AG08396 (cell line): Measurements from ENCODE around the gene NRAP.

Experiments used
- DNase-seq: peaks from one replicate; pipeline ENCODE4 v3.0.0; 2012; ENCODE audit warnings: low spot score, mixed read lengths

The NRAP gene, protein sequence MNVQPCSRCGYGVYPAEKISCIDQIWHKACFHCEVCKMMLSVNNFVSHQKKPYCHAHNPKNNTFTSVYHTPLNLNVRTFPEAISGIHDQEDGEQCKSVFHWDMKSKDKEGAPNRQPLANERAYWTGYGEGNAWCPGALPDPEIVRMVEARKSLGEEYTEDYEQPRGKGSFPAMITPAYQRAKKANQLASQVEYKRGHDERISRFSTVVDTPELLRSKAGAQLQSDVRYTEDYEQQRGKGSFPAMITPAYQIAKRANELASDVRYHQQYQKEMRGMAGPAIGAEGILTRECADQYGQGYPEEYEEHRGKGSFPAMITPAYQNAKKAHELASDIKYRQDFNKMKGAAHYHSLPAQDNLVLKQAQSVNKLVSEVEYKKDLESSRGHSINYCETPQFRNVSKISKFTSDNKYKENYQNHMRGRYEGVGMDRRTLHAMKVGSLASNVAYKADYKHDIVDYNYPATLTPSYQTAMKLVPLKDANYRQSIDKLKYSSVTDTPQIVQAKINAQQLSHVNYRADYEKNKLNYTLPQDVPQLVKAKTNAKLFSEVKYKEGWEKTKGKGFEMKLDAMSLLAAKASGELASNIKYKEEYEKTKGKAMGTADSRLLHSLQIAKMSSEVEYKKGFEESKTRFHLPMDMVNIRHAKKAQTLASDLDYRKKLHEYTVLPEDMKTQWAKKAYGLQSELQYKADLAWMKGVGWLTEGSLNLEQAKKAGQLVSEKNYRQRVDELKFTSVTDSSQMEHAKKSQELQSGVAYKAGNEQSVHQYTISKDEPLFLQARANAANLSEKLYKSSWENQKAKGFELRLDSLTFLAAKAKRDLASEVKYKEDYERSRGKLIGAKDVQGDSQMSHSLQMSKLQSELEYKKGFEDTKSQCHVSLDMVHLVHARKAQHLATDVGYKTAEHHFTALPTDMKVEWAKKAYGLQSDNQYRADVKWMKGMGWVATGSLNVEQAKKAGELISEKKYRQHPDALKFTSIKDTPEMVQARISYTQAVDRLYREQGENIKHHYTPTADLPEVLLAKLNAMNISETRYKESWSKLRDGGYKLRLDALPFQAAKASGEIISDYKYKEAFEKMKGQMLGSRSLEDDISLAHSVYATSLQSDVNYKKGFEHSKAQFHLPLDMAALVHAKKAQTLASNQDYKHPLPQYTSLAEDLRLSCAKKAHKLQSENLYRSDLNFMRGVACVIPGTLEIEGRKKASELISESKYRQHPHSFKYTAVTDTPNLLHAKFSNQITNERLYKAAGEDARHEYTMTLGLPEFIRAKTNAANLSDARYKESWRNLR (N-terminal part only)

GRCh38 chr10:113663908-113664307 is at the start of gene NRAP:
Gene NRAP, minus strand, starts transcription at chr10:113664041. Its CDS starts 159 bp downstream, at chr10:113663882.
- DNase-seq: no peak

- DNase-seq: no peak
These were observed 49.8 kb upstream of the NRAP start for GRCh38 chr10:113713640-113713982.

DNA sequence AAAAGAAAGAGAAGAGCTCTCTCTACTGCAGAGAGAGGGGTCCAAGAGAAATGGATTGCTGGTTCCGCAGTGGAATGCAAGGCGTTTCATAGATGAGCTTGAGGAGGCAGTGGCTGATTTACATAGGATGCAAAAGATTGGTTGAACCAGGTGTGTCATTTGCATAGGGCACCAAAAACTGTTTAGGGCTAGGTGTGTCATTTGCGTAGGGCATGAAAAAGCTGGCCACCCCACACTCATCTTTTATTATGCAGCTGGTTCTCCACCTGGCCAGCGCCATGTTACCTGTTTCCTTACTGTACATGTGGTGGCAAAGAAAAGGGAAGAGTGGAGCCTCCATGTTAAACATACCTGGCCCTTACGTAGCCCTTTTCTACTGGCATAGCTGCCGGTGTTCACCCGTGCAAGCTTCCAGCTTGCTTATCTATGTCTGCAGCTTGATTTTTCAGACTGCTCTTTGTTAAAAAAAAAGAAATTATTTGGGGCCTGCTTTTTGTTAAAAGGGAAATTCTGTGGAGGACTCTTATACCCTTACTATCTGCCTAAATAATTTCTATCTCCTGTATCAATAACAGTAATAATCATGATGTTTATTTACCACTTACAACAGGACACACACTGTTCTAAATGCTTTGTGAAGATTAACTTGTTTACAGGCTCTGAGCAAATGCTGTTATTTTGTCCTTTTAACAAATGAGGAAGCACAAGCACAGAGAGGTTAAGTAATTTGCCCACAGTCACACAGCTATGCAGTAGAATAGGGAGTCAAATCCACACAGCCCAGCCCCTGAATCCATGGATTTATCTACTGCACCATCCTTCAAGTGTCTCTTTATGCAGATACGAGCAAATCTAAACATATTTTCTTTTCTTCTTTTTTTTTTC is 49.2 kb upstream of the NRAP start:
- no peak for DNase-seq

DNA sequence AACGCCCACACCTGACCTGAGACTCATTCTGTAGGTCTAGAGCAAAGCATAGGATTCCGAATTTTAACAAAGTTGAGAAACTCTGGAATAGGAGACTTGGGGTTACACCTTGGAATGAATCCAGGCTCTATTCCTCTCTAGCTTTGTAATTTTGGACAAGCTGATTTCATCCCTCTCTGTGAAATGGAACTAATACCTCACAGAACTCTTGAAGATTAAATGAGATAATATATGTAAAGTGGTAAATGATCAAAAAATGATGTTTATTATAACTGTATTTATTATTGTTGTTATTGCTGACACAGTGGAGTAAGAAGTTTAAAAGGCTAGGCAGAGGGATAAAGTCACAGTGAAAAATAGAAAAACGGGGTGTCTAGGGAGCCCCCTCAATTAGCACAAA is 48.2 kb upstream of the NRAP start:
- DNase-seq: no peak

GRCh38 chr10:113711142-113711541 is 47.3 kb upstream of the NRAP start:
- DNase-seq: no peak

GRCh38 chr10:113709221-113709838 is 45.5 kb upstream of the NRAP start:
- peak; percentile 67 for DNase-seq

GRCh38 chr10:113708640-113709039 is 44.8 kb upstream of the NRAP start:
- DNase-seq: no peak

DNA sequence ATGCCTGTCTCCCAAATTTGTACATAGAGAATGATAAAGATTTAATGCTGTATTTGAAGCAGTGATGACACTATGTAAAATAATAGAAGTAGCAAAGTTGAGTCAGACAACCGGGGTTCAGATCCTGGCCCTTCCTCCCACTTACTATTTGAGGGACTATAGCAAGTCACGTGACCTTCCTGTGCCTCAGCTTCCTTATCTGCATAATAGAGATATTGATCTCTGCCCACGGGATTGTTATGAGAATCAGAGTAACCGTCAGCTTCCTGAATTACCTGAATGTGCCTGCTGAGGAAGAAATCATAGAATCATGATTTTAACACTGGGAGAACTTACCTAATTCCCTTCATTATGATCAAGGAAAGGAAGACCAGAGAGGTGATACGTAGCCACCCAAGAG is 42.8 kb upstream of the NRAP start:
- DNase-seq: no peak

- no peak for DNase-seq
These were observed 41.5 kb upstream of the NRAP start for GRCh38 chr10:113705344-113705652.

- peak; percentile 22 for DNase-seq
These were observed 40.9 kb upstream of the NRAP start for GRCh38 chr10:113704637-113705343.

DNA sequence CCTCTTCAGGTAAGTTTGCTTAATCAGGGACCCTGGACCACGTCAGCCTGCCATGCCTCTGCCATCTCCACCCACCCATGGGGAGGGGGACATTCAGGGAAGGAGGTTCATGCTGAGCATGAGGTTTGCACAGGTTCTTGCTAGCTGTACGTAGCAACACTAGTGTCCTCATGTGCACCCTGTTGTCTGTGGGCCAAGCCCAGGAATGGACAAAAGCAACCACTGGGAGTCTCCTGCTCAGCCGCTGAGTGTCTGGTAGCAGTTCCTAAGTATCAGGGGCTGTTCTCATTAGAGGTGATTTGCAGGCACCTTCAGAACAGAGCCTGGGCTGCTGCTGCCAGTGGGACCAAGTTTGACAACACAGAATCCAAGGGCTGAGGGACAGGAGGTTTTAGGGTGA is 33.8 kb upstream of the NRAP start:
- DNase-seq: no peak

DNA sequence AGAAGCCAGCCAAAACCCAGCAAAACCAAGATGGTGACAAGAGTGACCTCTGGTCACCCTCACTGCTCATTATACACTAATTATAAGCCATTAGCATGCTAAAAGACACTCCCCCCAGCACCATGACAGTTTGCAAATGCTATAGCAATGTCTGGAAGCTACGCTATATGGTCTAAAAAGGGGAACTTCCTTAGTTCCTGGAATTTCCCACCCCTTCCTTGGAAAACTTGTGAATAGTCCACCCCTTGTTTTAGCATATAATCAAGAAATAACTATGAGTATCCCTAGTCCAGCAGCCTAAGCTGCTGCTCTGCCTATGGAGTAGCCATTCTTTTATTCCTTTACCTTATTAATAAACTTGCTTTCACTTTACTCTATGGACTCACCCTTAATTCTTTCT is 31.9 kb upstream of the NRAP start:
- no peak for DNase-seq

- no peak for DNase-seq
These were observed 29.5 kb upstream of the NRAP start for GRCh38 chr10:113693348-113693747.

DNA sequence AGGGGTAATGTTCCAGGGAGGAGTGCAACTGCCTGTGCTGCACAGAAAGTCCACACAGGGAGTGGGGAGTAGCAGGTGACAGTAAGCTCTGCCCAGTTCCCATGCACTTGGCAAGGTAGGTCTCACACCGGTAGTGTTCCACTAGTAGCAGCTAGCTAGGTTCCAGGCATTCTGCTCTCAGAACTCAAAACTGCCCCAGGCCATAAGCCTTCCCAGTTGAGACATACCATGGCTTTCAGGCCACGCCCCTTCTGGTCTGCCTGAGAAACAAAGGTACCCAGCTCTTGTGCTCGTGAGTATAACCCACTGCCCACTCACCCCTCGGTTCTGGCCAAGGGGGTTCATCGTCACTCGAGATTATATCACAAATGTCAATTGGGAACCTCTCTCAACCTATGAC is 28.4 kb upstream of the NRAP start:
- DNase-seq: no peak

DNA sequence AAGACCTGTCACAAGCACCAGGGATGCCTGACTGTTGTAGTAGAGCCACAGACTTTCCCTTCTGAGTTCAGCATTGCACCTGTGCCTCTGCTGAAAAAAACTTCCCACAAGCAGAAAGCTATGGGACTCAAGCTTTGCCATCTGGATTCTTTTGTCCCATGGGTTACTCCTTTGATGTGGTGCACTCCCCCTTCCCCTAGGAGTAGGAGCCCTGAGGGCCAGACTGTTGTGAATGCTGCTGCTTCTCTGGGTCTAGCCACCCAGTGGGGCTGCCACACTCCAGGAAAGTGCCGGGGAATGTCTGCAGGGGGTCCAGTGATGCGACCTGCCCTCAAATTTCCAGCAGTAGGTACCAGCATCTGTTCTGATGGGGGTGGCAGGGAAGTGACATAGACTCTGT is 27.5 kb upstream of the NRAP start:
- no peak for DNase-seq

DNA sequence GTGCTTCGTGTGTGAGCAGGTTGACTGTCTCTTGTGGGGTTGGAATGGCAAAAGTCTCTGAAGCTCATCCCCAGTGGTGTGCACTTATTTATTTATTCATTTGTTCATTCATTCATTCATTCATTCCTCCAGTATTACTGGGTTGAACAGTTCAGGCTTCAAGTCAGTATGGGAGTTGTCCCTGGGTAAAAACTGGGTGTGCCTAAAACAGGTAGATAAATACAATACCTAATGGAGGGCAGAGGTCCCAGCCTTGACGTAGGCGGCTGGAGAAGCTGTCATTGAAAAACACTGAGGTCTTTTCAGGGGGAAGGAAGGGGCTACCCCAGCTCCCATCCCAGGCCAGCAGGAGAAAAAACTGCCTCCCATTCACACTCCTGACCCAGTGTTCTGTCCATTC is 26.9 kb upstream of the NRAP start:
- no peak for DNase-seq

GRCh38 chr10:113689574-113689973 is 25.7 kb upstream of the NRAP start:
- DNase-seq: no peak

DNA sequence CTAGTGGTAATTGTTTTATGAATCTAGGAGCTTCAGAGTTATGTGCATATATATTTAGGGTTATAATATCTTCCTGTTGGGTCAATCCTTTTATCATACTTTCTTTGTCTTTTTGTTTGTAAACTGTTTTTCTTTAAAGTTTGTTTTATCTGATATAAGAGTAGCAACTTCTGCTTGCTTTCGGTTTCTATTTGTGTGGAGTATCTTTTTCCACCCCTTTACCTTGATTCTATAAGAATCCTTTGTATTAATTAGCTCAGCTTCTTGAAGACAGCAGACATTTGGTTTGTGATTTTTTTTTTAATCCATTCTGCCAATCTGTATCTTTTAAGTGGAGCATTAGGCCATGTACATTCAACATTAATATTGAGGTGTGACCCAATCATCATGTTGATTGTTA is 25.2 kb upstream of the NRAP start:
- DNase-seq: no peak

DNA sequence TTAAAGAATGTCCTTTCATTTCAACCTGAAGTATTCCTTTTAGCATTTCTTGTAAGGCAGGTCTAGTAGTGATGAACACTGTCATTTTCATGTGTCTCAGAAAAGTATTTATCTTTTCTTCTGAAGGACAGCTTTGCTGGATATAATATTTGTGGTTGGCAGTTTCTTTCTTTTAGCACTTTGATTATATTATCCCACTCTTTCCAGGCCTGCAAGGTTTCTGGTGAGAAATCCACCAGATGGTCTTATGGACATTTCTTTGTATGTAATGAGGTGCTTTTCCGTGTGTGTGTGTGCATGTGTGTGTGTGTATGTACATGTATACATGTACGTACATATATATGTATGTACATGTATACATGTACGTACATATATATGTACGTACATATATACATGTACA is 23.2 kb upstream of the NRAP start:
- no peak for DNase-seq

DNA sequence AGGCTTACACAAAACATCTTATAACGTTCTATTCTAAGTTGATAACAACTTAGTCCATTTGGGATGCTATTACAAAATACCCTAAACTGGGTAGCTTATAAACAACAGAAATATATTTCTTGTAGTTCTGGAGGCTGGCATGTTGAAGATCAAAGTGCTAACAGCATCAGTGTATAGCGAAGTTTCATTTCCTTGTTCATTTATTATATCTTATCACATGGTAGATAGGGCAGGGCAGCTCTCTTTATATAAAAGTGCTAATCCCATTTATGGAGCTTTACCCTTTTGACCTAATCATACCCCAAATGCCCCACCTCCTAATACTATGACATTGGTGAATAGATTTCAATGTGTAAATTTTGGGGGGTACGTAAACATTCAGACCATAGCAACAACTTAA is 22.2 kb upstream of the NRAP start:
- no peak for DNase-seq

GRCh38 chr10:113683300-113683699 is 19.5 kb upstream of the NRAP start:
- DNase-seq: no peak
